GM12865 (cell line): ENCODE data around the gene KLRB1.
"Not testable (repeated sequence)": the region's sequence is repeated elsewhere in the genome, so short reads cannot be mapped to it uniquely, and the experiment has no call there.

Experiments
- DNase-seq: peaks from one replicate; pipeline ENCODE4 v3.0.0; 2010; ENCODE audit warnings: low read depth
- H3K4me3 ChIP-seq: 2 replicates; pipeline ENCODE4 v1.5.1; 2011; ENCODE audit warnings: mild to moderate bottlenecking, low read depth, low read length, control low read depth
- CTCF ChIP-seq: IDR thresholded peaks from 2 replicates; pipeline ENCODE4 v1.5.1; 2011; ENCODE audit warnings: low read length, control low read depth, low read depth, inconsistent platforms; ENCODE audit not compliant: insufficient read depth; ENCODE audit errors: missing control alignments

KLRB1 gene

GRCh38 chr12:9625019-9625418 is 17.3 kb upstream of the KLRB1 start:
- no peak for DNase-seq
- TF ChIP-seq CTCF = no peak
- no peak overlapping the region for H3K4me3 ChIP-seq

GRCh38 chr12:9619411-9620179 is 11.9 kb upstream of the KLRB1 start:
- no peak for TF ChIP-seq CTCF
- DNase-seq = no peak
- H3K4me3 ChIP-seq = no peak overlapping the region

GRCh38 chr12:9618906-9619305 is 11.2 kb upstream of the KLRB1 start:
- DNase-seq, H3K4me3 ChIP-seq: not testable (repeated sequence)

GRCh38 chr12:9617124-9617523 is 9.4 kb upstream of the KLRB1 start:
- no peak for TF ChIP-seq CTCF
- DNase-seq = no peak
- no peak overlapping the region for H3K4me3 ChIP-seq

GRCh38 chr12:9615420-9616136 is 7.9 kb upstream of the KLRB1 start:
- no peak for TF ChIP-seq CTCF
- peak; percentile 36 for DNase-seq
- no peak overlapping the region for H3K4me3 ChIP-seq

- not testable (repeated sequence) for H3K4me3 ChIP-seq, DNase-seq
These were observed 2.9 kb upstream of the KLRB1 start for GRCh38 chr12:9610606-9611005.

GRCh38 chr12:9606736-9607372 is 862 bp downstream of the KLRB1 start:
- no peak for TF ChIP-seq CTCF
- no peak for DNase-seq
- no peak overlapping the region for H3K4me3 ChIP-seq
